Measurements from ENCODE around the gene TIPIN.

TIPIN gene

GRCh38 chr15:66302489-66303278, 53.8 kb downstream of the TIPIN start:
- TF ChIP-seq CTCF (IDR thresholded peaks at IDR 0.05; ENCODE audit: low read depth, low read length, missing control alignments) = no peak
- no peak for DNase-seq (ENCODE audit: low read depth)
- H3K4me3 ChIP-seq (ENCODE audit: low read depth, low read length) = no peak overlapping the region

DNA sequence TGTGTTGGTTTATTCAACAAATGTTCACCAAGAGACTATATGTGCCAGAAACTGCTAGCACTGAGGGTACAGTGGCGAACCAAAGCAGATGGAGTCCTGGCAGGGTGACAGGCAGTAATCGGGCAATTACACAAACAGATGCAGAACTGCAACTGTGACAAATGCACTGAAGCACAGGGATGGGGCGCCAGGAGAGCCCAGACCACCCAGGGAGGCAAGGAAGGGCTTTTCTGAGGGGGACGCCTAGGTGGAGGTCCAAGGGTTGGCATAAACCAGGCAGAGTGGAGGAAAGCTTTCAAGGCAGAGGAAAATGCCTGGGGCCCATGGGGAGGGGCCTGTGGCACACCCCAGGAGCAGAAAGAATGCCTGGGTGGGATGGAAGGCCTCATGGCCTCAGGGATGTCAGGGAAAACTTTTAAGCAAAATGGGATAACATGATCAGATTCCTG, 57.7 kb downstream of the TIPIN start:
- DNase-seq (ENCODE audit: low read depth) = no peak
- no peak overlapping the region for H3K4me3 ChIP-seq (ENCODE audit: low read depth, low read length)
- TF ChIP-seq CTCF (IDR thresholded peaks at IDR 0.05; ENCODE audit: low read depth, low read length, missing control alignments) = no peak

- TF ChIP-seq CTCF (IDR thresholded peaks at IDR 0.05; ENCODE audit: low read depth, low read length, missing control alignments) = no peak
- no peak for DNase-seq (ENCODE audit: low read depth)
These were observed 60.3 kb downstream of the TIPIN start for GRCh38 chr15:66296186-66296585.

DNA sequence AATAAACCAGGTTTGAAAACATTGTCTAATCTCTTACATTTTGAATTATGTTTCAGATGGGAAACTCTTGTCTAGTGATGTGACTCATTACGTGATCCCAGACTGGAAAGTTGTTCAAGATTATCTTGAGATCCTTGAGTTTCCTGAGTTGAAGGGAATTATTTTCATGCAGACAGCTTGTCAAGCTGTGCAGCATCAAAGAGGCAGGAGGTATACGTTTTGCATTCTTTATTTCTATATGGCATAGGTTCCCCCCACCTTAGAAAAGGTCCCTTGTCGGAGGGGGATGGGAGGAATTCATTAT, 61.6 kb downstream of the TIPIN start:
- peak overlapping the region; percentile 48; the same call in 1 of the 2 replicates for H3K4me3 ChIP-seq (ENCODE audit: low read depth, low read length)
- DNase-seq (ENCODE audit: low read depth) = no peak
- no peak for TF ChIP-seq CTCF (IDR thresholded peaks at IDR 0.05; ENCODE audit: low read depth, low read length, missing control alignments)

More at GRCh38 chr15:66296186-66296585, 60.3 kb downstream of the TIPIN start:
- no peak overlapping the region for H3K4me3 ChIP-seq (ENCODE audit: low read depth, low read length)

- TF ChIP-seq CTCF (IDR thresholded peaks at IDR 0.05; ENCODE audit: low read depth, low read length, missing control alignments) = no peak
- H3K4me3 ChIP-seq (ENCODE audit: low read depth, low read length) = peak overlapping the region; percentile 48
- peak; percentile 24 for DNase-seq (ENCODE audit: low read depth)
These were observed 62.1 kb downstream of the TIPIN start for GRCh38 chr15:66294157-66294931.

DNA sequence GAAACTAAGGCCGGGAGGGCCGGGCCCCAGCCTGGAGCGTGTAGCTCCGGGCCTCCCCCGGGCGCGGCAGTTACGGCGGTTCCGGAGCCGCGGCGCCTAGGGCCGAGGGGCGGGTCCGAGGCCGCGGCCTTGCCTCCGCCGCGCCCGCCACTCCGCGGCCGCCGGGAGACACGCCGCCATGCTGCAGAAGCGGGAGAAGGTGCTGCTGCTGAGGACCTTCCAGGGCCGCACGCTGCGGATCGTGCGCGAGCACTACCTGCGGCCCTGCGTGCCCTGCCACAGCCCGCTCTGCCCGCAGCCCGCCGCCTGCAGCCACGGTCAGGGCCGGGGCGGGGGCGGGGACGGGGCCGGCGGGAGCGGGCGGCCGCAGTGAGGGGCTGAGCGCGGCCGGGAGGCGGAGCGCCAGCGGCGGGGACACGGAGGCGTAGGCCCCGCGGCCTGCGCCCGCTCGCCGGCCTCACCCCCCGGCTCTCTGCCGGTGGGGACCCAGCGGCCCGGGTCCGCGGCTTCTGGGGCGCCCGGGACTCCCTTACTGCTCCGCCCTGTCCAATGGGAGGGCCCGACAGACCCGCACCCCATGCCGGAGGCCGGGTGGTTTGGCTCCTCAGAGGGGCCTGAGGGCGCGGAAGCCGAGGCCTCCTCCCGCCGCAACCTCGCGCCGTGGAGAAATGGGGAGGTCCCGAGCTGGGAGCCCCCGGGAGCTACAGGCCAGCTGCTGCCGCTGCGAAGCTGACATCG, 62.9 kb downstream of the TIPIN start, which contains the start of gene DIS3L:
DIS3L (plus strand) TSS at position 150 of the 738 bp plus-strand sequence; CDS start at position 179, 29 bp downstream.
- peak within 1 kb of the TSS; percentile 48 for H3K4me3 ChIP-seq (ENCODE audit: low read depth, low read length)
- no peak for DNase-seq (ENCODE audit: low read depth)
- TF ChIP-seq CTCF (IDR thresholded peaks at IDR 0.05; ENCODE audit: low read depth, low read length, missing control alignments) = peak; percentile 3

Measured in GM12864 (cell line).